PC-3 (cell line): ENCODE data around the gene PTPRD.

Experiments used
- CTCF ChIP-seq: fragments of 300-600 bp; sonication (generic); conservative IDR thresholded peaks from 2 replicates; pipeline ENCODE4 v1.5.1; 2017; ENCODE audit warnings: antibody characterized with exemption, low read depth, mild to moderate bottlenecking, low read length
- EZH2 ChIP-seq: fragments of 300-600 bp; sonication (generic); IDR thresholded peaks from one replicate; pipeline ENCODE4 v1.6.1; 2017; ENCODE audit warnings: antibody characterized with exemption, mild to moderate bottlenecking, low read length; ENCODE audit not compliant: unreplicated experiment

- no peak for TF ChIP-seq CTCF
- no peak for TF ChIP-seq EZH2
Observed at GRCh38 chr9:8315211-8315610, 2297.6 kb downstream of the PTPRD start.
